Neuron (in vitro differentiated cells): ENCODE results near the gene ANKRD22.
"Not testable (repeated sequence)": the region's sequence is repeated elsewhere in the genome, so short reads cannot be mapped to it uniquely, and the experiment has no call there.

ENCODE experiments used
- H2AFZ ChIP-seq: one replicate; pipeline ENCODE4 v1.6.1; 2013; ENCODE audit warnings: low read depth, mild to moderate bottlenecking, inconsistent platforms, low read length, moderate library complexity
- H3K27me3 ChIP-seq: one replicate; pipeline ENCODE4 v1.6.1; 2013; ENCODE audit warnings: low read length; ENCODE audit not compliant: insufficient read depth
- H3K36me3 ChIP-seq: one replicate; pipeline ENCODE4 v1.6.1; 2013; ENCODE audit warnings: low read length; ENCODE audit not compliant: insufficient read depth
- H3K4me1 ChIP-seq: one replicate; pipeline ENCODE4 v1.6.1; 2013; ENCODE audit warnings: low read length; ENCODE audit not compliant: insufficient read depth
- H3K4me3 ChIP-seq: 2 replicates; pipeline ENCODE4 v1.5.1; 2013; ENCODE audit warnings: mild to moderate bottlenecking, low read length, moderate library complexity
- H3K9me3 ChIP-seq: one replicate; pipeline ENCODE4 v1.6.1; 2013; ENCODE audit warnings: low read length

Gene ANKRD22

DNA sequence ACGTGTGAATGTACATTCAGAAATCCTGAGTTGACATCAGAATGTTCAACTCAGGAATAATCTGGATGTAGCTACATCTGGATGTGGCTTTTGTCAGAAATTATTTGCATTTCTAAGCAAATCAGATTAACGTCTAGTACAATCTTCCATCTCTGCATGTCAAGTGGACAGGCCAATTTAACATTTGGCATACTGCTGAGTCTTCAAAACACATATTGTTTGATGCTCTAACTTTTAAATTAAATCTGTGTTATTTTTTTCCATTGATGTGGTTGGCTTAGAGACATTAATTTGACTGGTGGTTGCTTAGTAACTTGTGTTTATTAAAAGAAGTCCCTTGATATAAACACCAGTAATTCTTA is 31.8 kb upstream of the ANKRD22 start:
- Histone ChIP-seq H3K27me3 (peaks cover 9% of the 10 kb centered on the region), H3K9me3 (no peaks in the 10 kb centered on the region), H3K4me3 (no peak overlapping the region), H2AFZ (no peak overlapping the region), H3K4me1 (peaks cover 6% of the 10 kb centered on the region), H3K36me3 (no peaks in the 10 kb centered on the region)

DNA sequence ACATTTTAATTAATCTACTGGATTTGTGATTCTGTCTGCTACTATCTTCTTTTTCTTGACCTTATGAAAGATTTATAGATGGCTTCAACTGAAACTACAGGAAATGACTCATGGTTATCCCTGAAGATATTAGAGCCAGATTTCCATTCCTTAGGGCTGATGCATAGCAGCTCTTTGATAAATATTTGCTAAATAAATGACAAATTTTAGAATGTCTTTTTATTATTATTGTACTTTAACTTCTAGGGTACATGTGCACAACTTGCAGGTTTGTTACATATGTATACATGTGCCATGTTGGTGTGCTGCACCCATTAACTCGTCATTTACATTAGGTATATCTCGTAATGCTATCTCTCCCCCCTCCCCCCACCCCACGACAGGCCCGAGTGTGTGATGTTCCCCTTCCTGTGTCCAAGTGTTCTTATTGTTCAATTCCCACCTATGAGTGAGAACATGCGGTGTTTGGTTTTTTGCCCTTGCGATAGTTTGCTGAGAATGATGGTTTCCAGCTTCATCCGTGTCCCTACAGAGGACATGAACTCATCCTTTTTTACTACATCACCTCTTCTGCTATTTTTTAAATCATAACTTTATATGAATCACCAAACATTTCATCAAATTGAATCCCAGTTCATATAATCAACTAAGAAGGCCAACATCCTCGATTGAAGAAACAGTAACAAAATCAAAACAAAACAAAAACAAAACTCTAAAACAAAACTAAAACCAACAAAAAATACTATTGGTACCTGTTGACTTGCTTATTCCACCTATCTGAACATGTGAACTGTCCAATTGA is 31.2 kb upstream of the ANKRD22 start:
- H3K4me1 ChIP-seq, H3K9me3 ChIP-seq, H3K27me3 ChIP-seq, H2AFZ ChIP-seq, H3K36me3 ChIP-seq, H3K4me3 ChIP-seq: not testable (repeated sequence)

DNA sequence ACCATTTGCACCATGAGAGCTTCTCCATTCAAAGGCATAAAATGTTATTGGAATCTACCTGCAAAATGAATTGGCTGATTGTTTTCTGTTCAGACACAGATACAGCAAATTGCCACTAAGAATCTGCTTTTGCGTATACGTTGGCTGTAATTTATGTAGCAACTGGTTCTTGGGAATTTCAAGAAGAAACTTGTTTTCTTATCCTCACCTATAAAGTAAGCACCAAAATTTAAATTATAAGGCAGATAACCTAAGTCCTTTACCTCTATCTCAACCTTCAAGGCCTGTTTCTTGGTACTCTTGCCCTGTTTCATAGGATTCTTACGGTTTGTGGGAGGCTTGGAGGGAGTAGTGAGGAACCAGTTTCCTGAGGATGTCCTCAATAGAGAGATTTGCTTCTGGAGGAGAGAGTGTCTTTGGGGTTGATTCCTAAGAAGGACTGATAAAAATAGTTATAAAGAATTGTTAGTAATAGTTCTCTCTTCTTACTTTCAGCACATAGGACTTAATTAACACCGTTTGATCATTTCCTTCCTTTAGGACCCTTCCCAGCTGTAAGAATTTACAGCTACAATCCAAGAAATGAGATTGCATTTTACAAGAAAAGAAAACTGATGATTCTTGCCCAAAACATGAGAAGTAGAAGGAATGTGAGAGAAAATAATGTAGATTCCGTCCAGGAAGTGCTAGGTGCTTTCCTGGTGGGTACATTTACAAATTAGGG is 30.4 kb upstream of the ANKRD22 start:
- Histone ChIP-seq H2AFZ (no peak overlapping the region), H3K4me1 (peaks cover 6% of the 10 kb centered on the region), H3K4me3 (no peak overlapping the region), H3K36me3 (no peaks in the 10 kb centered on the region), H3K9me3 (no peaks in the 10 kb centered on the region), H3K27me3 (peaks cover 13% of the 10 kb centered on the region)

DNA sequence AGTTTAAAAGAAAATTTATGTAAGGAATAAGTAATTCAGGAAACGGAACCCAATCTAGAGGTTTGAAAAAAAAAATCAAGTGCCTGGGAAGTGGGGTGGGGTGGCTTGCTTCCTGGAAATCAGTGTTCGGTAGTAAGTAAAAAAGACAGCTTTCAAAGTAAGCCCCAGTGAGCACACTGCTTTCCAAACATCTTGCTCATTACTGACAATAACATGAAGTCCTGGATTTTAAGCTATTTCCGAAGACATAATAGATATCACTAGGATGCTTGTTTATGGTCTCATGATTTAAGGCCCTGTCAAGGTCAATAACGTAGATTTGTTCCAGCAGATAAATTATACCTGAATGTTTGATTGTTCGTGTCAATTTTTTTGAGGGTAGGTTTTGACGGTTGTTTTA is 29.7 kb upstream of the ANKRD22 start:
- H3K4me3 ChIP-seq = peak overlapping the region; percentile 76
- peaks cover 6% of the 10 kb centered on the region for H3K4me1 ChIP-seq
- H3K9me3 ChIP-seq = no peaks in the 10 kb centered on the region
- H3K27me3 ChIP-seq = peaks cover 13% of the 10 kb centered on the region
- H3K36me3 ChIP-seq = no peaks in the 10 kb centered on the region
- H2AFZ ChIP-seq = peak overlapping the region; percentile 97

DNA sequence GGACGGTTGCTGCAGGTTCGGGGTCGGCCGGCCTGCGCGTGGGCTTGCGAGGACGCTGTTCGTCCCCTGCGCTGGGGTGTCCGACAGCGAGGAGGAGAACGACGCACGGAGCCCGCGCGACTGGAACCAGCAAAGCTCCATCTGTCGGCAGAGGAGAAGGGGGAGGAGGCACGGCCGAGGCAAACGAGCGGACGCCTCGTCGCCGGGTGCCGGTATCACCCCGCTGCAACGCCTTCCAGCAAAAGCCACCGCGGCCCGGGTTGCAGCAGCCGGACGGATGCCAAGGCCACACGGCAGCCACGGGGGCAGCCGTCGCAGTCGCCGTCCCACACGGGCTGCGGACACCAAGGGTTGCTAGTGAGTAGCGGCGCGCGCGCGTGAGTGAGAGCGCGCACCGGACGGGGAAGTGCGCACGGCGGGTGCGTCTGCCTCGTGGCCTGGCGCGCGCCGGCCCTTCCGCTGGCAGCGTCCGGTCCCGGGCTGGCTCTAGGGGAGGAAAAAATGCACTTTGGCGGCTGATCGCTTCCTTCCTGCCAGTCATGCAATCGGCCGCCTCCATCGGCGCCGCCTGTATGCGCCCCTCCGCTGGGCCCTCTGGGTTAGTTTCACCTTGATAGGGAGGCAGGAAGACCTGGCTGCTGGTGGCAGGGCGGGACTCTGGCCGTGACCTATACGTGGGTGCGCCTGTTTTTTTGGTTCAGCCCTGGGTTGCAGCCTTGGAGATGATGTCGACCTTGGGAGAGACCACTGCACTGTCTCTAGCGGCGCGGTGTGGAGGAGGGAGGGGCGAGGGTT is 28.8 kb upstream of the ANKRD22 start:
- Histone ChIP-seq H3K4me3 (peak overlapping the region; percentile 76), H3K4me1 (peaks cover 6% of the 10 kb centered on the region), H3K9me3 (no peaks in the 10 kb centered on the region), H3K36me3 (no peaks in the 10 kb centered on the region), H2AFZ (peak overlapping the region; percentile 97), H3K27me3 (peaks cover 13% of the 10 kb centered on the region)

DNA sequence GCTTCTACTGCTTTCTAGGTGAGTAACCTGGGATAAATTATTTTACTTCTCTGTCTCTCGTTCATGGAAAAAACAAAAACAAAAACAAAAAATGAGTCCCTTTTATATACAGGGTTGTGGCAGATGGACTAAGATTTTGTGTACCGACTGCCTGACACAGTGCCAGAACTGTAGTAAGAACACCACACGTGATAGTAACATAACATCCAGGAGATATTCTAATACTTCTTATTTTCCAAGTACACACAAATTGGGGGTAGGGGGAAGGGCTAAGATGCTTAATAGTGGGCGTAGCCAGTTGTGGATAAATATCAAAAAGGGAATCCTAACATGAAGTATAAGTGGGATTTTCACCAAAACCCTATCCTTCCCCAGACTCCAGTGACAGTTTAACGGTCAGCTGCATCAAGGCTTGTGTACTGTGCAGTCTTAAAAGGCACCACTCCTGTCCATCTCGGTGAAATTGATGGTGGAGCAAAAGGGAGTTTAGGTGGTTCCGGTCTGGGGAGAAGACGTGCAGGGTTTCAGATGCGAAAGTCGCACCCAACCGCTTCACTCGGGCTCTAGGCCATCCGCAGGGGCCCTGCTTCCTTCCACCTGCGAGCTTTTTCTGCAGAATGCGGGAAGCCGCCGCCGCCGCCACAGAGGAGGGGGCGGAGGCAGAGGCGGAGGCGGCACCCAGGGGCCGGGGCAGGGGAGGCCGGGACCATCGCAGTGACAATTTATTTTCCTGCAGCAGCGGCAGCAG is 28.1 kb upstream of the ANKRD22 start, which contains the start of gene STAMBPL1:
Gene STAMBPL1, plus strand, starts transcription at position 712 of the 748 bp plus-strand sequence. CDS start 21,464 bp downstream, outside the sequence.
- peaks cover 17% of the 10 kb centered on the region for H3K27me3 ChIP-seq
- H3K36me3 ChIP-seq = no peaks in the 10 kb centered on the region

GRCh38 chr10:88877298-88877697 is 25.7 kb upstream of the ANKRD22 start:
- Histone ChIP-seq H2AFZ (no peak overlapping the region), H3K36me3 (no peaks in the 10 kb centered on the region), H3K9me3 (no peaks in the 10 kb centered on the region), H3K4me1 (peaks cover 6% of the 10 kb centered on the region), H3K4me3 (no peak overlapping the region), H3K27me3 (peaks cover 17% of the 10 kb centered on the region)

More for the DNA sequence above, 28.1 kb upstream of the ANKRD22 start, which contains the start of gene STAMBPL1:
- Histone ChIP-seq H3K9me3 (no peaks in the 10 kb centered on the region), H3K4me3 (peak within 1 kb of the TSS; percentile 76), H3K4me1 (peaks cover 6% of the 10 kb centered on the region), H2AFZ (peak within 1 kb of the TSS; percentile 97)

DNA sequence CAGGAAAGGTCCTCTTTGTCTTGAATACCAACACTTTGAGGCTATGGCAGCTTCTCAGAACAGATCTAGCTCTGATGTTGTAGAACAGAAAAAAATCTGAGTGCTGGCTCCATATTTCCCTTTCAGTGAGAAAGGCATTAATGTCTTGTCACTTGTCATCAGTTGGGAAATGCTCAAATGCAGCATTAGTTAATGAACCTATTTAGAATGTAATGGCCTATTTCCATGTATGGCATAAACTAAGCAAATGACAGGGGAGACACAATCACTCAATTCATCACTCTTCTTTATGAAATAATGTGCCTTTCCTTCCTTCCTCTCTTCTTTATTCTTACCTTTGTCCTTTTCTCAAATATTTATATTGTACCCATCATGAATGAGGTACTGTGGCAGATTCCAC is 23.4 kb upstream of the ANKRD22 start:
- no peaks in the 10 kb centered on the region for H3K36me3 ChIP-seq
- no peak overlapping the region for H2AFZ ChIP-seq
- H3K9me3 ChIP-seq = no peaks in the 10 kb centered on the region
- peaks cover 17% of the 10 kb centered on the region for H3K27me3 ChIP-seq
- H3K4me3 ChIP-seq = no peak overlapping the region
- H3K4me1 ChIP-seq = peaks cover 4% of the 10 kb centered on the region

DNA sequence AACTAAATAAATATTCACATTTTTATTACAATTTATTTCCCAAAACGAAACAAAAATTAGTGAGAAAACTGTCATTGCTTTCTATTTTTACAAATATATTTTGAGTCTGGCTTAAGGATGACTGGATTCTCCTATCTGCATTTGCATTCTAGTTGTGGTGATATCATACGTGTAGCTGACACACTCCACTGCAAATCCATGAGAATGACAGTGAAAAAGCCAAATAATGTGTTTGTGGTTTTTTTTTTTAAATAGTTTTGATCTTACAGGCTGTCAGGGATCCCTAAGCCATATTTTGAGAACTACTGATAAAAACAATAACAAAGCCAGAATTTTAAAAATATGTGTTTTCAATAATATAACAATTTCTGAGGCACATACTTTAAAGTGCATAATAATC is 22.6 kb upstream of the ANKRD22 start:
- H3K4me3 ChIP-seq = no peak overlapping the region
- no peaks in the 10 kb centered on the region for H3K9me3 ChIP-seq
- no peaks in the 10 kb centered on the region for H3K36me3 ChIP-seq
- H3K27me3 ChIP-seq = peaks cover 16% of the 10 kb centered on the region
- no peak overlapping the region for H2AFZ ChIP-seq
- H3K4me1 ChIP-seq = no peaks in the 10 kb centered on the region

DNA sequence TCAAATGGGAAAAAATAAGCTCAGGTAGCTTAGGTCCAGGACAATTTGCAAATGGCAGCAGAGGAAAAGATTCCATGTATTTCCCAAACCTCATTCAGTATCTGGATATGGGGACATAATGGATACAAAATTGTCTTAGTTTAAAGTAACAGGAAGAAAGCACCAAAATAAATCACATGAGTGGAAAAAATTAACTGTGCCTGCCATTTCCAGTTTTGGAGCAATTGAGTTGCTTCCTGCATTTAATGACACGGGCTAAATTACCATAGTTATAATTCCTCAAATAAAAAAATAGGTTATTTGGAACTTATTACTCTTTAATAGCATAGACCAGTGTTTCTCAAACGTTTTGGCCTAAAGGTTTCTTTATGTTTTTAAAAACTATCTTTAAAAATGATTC is 22.1 kb upstream of the ANKRD22 start:
- Histone ChIP-seq H2AFZ (no peak overlapping the region), H3K27me3 (peaks cover 11% of the 10 kb centered on the region), H3K4me1 (no peaks in the 10 kb centered on the region), H3K9me3 (no peaks in the 10 kb centered on the region), H3K4me3 (no peak overlapping the region), H3K36me3 (no peaks in the 10 kb centered on the region)

- no peaks in the 10 kb centered on the region for H3K9me3 ChIP-seq
- H3K4me1 ChIP-seq = no peaks in the 10 kb centered on the region
- H3K36me3 ChIP-seq = no peaks in the 10 kb centered on the region
- peaks cover 3% of the 10 kb centered on the region for H3K27me3 ChIP-seq
- H2AFZ ChIP-seq = no peak overlapping the region
- no peak overlapping the region for H3K4me3 ChIP-seq
These were observed 18.4 kb upstream of the ANKRD22 start for GRCh38 chr10:88870089-88870488.

DNA sequence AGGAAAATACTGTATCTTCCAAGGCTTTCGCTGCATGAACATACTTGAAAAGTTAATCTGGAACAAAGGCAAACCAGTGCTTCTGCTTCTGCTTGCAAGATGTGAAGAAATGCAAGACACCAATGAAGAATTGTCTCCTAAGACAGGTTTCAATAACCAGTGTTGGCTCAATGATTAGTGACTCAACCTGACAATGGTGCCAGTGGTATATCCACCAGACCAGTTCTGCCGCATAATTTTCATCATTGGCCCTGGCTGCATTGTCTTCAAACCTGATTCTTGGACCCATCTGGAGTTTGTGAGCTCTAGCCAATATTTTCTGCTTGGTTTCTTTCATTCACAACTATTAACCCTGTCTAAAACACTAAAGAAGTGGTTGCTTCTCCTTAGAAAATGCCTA is 14.8 kb upstream of the ANKRD22 start:
- peaks cover 8% of the 10 kb centered on the region for H3K27me3 ChIP-seq
- H3K36me3 ChIP-seq = no peaks in the 10 kb centered on the region
- no peaks in the 10 kb centered on the region for H3K9me3 ChIP-seq
- no peak overlapping the region for H3K4me3 ChIP-seq
- H3K4me1 ChIP-seq = no peaks in the 10 kb centered on the region
- no peak overlapping the region for H2AFZ ChIP-seq
